ENCODE measurements around the gene CLASRP. TPM values are rescaled to one million over a fixed set of nuclear protein-coding genes. Genes with fewer than 3 reads are reported as not detected.
A peak's percentile ranks its signal among the peaks of the same experiment; 100 is the strongest.

The CLASRP gene
- total and polyA plus RNA-seq, 9 of the 15 experiments (the other 6 are each of a cell fraction or from before 2014, with no cell fraction given): 0.94 to 86.3 (median 44.0) TPM

- H3K4me2 ChIP-seq (ENCODE audit: insufficient read depth, low read length): no peak overlapping the region
- no TSS peak for BruUV-seq (replicated peaks)
- peaks cover 56% of the 10 kb centered on the region; the same call in 2 of the 3 replicates for H3K36me3 ChIP-seq (ENCODE audit: control insufficient read depth, insufficient read depth, low read length)
- intact Hi-C loops (cut with micrococcal nuclease): no loop called here
- ATAC-seq: no peak
- peaks cover 85% of the 10 kb centered on the region for H4K20me1 ChIP-seq (replicated peaks; ENCODE audit: control insufficient read depth, insufficient read depth, low read length)
- H3K27ac ChIP-seq (ENCODE audit: extremely low read depth, low read depth, low read length): no peak overlapping the region; the same call in 2 of the 3 replicates
- no peak for TF ChIP-seq KLF1 (tag; IDR thresholded peaks at IDR 0.05)
- no peak for TF ChIP-seq NFE2 (IDR thresholded peaks at IDR 0.05; ENCODE audit: low read depth)
- no peak for TF ChIP-seq TGIF2 (CRISPR knock-in tag; IDR thresholded peaks at IDR 0.05)
- no peak for TF ChIP-seq HMBOX1 (IDR thresholded peaks at IDR 0.05)
- TF ChIP-seq RBFOX2 (IDR thresholded peaks at IDR 0.05; ENCODE audit: low read depth, low read length): 0 out of 2 replicates have a peak, but pooled peaks have one; percentile 8
- no peak for TF ChIP-seq ILF3 (IDR thresholded peaks at IDR 0.05; ENCODE audit: borderline replicate concordance)
- TF ChIP-seq E2F6 (IDR thresholded peaks at IDR 0.05; ENCODE audit: borderline replicate concordance in 1 of 2, extremely low read depth in 1 of 2, insufficient read depth in 1 of 2, insufficient read length in 1 of 2, low read depth in 1 of 2, low read length in 1 of 2, poor library complexity in 1 of 2, severe bottlenecking in 1 of 2): no peak
- TF ChIP-seq SRSF1 (IDR thresholded peaks at IDR 0.05; ENCODE audit: low read depth, low read length): no peak
- CTCF ChIA-PET (ENCODE audit: low intra/inter-chr PET ratio): no interaction called here
- no peak for FAIRE-seq
- no peaks in the 10 kb centered on the region for H3K9me3 ChIP-seq (replicated peaks; ENCODE audit: control insufficient read depth, insufficient read depth, low read depth, low read length)
- H3K9me1 ChIP-seq (ENCODE audit: control insufficient read depth, insufficient read depth, low read length): peaks cover 15% of the 10 kb centered on the region
- H3K79me2 ChIP-seq (ENCODE audit: control insufficient read depth, insufficient read depth, low read length): peaks cover 97% of the 10 kb centered on the region
- no peaks in the 10 kb centered on the region for H3K27me3 ChIP-seq (ENCODE audit: control insufficient read depth in 2 of 2, insufficient read depth in 2 of 2, low read length in 2 of 2)
- no peak overlapping the region for H2AFZ ChIP-seq (ENCODE audit: low read depth, low read length)
- POLR2A ChIA-PET: interaction anchor here (0.8 to 1.6 kb wide), 3 partner anchors 8 to 80 kb away, joined by 3 to 7 read pairs (median 4); partner anchors contain the start of gene PPP1R37
- peak overlapping the region in 1 of 2 experiments; percentile 63; a peak in 2 of 4 replicates for H3K9ac ChIP-seq (ENCODE audit: insufficient read depth in 1 of 2, low read depth in 2 of 2, low read length in 2 of 2)
- peaks cover 34 to 57% of the 10 kb centered on the region in 2 experiments for H3K4me1 ChIP-seq (replicated peaks in 1 of 2; ENCODE audit: control insufficient read depth in 2 of 2, insufficient read depth in 2 of 2, low read length in 2 of 2)
- DNase-seq (ENCODE audit: extremely low read depth in 1 of 4, low spot score in 3 of 4): no peak
- no peak overlapping the region for H3K4me3 ChIP-seq
- 77% methylated on average over 8 of the region's 8 CpGs for WGBS (ENCODE audit: insufficient coverage, low coverage, missing lambda C conversion rate)
- in situ Hi-C loops (cut with MboI): no loop called here
These were observed 62.0 kb downstream of the CLASRP start for GRCh38 chr19:45100846-45101252.
